Kidney glomerular epithelial cell (primary cell): ENCODE data around the gene ZNHIT1.
A peak's percentile ranks its signal among the peaks of the same experiment; 100 is the strongest.

Experiments used
- DNase-seq: peaks from one replicate; lab custom pipeline; 2025; lab: John Stamatoyannopoulos, UW

Gene ZNHIT1

GRCh38 chr7:101218236-101219125, 516 bp downstream of the ZNHIT1 start:
- peak; percentile 69 for DNase-seq

- no peak for DNase-seq
These were observed 2.3 kb downstream of the ZNHIT1 start for GRCh38 chr7:101220295-101220694.

- no peak for DNase-seq
These were observed 4.4 kb downstream of the ZNHIT1 start for GRCh38 chr7:101222275-101222830.

GRCh38 chr7:101223528-101223927, 5.6 kb downstream of the ZNHIT1 start:
- DNase-seq, result no peak

- DNase-seq, result no peak
These were observed 7.7 kb downstream of the ZNHIT1 start for GRCh38 chr7:101225650-101226049.

- no peak for DNase-seq
These were observed 8.8 kb downstream of the ZNHIT1 start for GRCh38 chr7:101226721-101227120.

GRCh38 chr7:101231644-101232043, 13.7 kb downstream of the ZNHIT1 start:
- DNase-seq, result no peak

GRCh38 chr7:101232141-101232850, 14.3 kb downstream of the ZNHIT1 start:
- no peak for DNase-seq

- no peak for DNase-seq
These were observed 16.1 kb downstream of the ZNHIT1 start for GRCh38 chr7:101233907-101234547.

- no peak for DNase-seq
These were observed 16.7 kb downstream of the ZNHIT1 start for GRCh38 chr7:101234636-101235035.

GRCh38 chr7:101235050-101235449, 17.1 kb downstream of the ZNHIT1 start:
- no peak for DNase-seq

- no peak for DNase-seq
These were observed 17.6 kb downstream of the ZNHIT1 start for GRCh38 chr7:101235522-101235921.

GRCh38 chr7:101236292-101236835, 18.4 kb downstream of the ZNHIT1 start:
- no peak for DNase-seq

- DNase-seq, result no peak
These were observed 19.5 kb downstream of the ZNHIT1 start, which contains the start of gene CLDN15 for GRCh38 chr7:101237206-101238067. Gene CLDN15 (minus strand): TSS chr7:101237802. CDS start chr7:101237581, 221 bp downstream.

GRCh38 chr7:101238226-101239182, 20.5 kb downstream of the ZNHIT1 start:
- no peak for DNase-seq

GRCh38 chr7:101239191-101239950, 21.4 kb downstream of the ZNHIT1 start:
- DNase-seq, result no peak

- no peak for DNase-seq
These were observed 21.9 kb downstream of the ZNHIT1 start for GRCh38 chr7:101239951-101240220.

GRCh38 chr7:101240226-101241014, 22.5 kb downstream of the ZNHIT1 start:
- DNase-seq, result no peak

GRCh38 chr7:101241015-101241363, 23.0 kb downstream of the ZNHIT1 start:
- DNase-seq, result no peak
